HepG2 (cell line): Measurements from ENCODE around the gene UBL7. TPM values are rescaled to one million over a fixed set of nuclear protein-coding genes. Genes with fewer than 3 reads are reported as not detected.

Experiments used
- ATAC-seq: fragments of 200-7000 bp; cut with Tn5 transposase; 3 replicates; pipeline ENCODE4 v1.9.1; 2020; ENCODE audit warnings: mild to moderate bottlenecking, moderate library complexity
- BruUV-seq: library from RNA; stranded (reverse); fragments of 400-500 nt; replicated peaks from 2 replicates; lab custom pipeline; 2021; lab: Mats Ljungman, UMichigan
- CTCF ChIA-PET: fragments of 300-600 bp; formaldehyde crosslinking; extraction: SDS; loops from one replicate; lab custom pipeline; 2021; ENCODE audit warnings: low total read pairs, inconsistent platforms, low intra/inter-chr PET ratio; lab: Yijun Ruan, JAX
- POLR2A ChIA-PET: fragments of 350-600 bp; sonication (Branson Sonifier 250); formaldehyde crosslinking; loops from one replicate; lab custom pipeline; 2020; ENCODE audit warnings: antibody characterized with exemption, inconsistent platforms; lab: Yijun Ruan, JAX
- DNase-seq: peaks from one replicate; pipeline ENCODE4 v3.0.0-alpha.2; 2015; ENCODE audit warnings: low spot score
- FAIRE-seq: peaks from 3 replicates; lab custom pipeline; 2011; peaks lifted over from hg19 to GRCh38; lab: Jason Lieb, UNC
- H2AFZ ChIP-seq: one replicate; pipeline ENCODE4 v1.6.1; 2011; ENCODE audit warnings: low read length, inconsistent platforms
- H3K27ac ChIP-seq: fragments of 300-600 bp; 3 replicates; pipeline ENCODE4 v1.8.0; 2011; ENCODE audit warnings: mixed run types, mild to moderate bottlenecking, mixed read lengths, low read length, inconsistent platforms; ENCODE audit not compliant: insufficient read depth; ENCODE audit errors: extremely low read length
- H3K27me3 ChIP-seq, 2 experiments: fragments of 200-600 bp in 1 of 2; 2 replicates in 1 of 2; 3 replicates in 1 of 2; pipeline versions ENCODE4 v1.6.0 to v1.8.0; 2011; ENCODE audit warnings: low read length in 2 of 2, mild to moderate bottlenecking in 2 of 2, moderate library complexity in 2 of 2, inconsistent platforms in 1 of 2; ENCODE audit not compliant: insufficient read depth in 2 of 2, control insufficient read depth in 1 of 2
- H3K36me3 ChIP-seq, 2 experiments: fragments of 200-600 bp in 1 of 2; replicated peaks in 1 of 2; 2 replicates in 1 of 2; 3 replicates in 1 of 2; pipeline versions ENCODE4 v1.5.1 to v1.8.0; 2011; ENCODE audit warnings: low read length in 2 of 2, inconsistent platforms in 1 of 2; ENCODE audit not compliant: insufficient read depth in 2 of 2, control insufficient read depth in 1 of 2
- H3K4me1 ChIP-seq: 2 replicates; pipeline ENCODE4 v1.5.1; 2012; ENCODE audit warnings: low read length, inconsistent platforms; ENCODE audit not compliant: insufficient read depth
- H3K4me2 ChIP-seq: 2 replicates; pipeline ENCODE4 v1.6.0; 2011; ENCODE audit warnings: low read depth, low read length, inconsistent platforms
- H3K4me3 ChIP-seq, 3 experiments: fragments of 200-600 bp in 1 of 3; sonication (generic), shearing (Covaris generic) in 1 of 3; replicated peaks in 1 of 3; 2 replicates each; pipeline ENCODE4 v1.5.1; 2011 to 2016; ENCODE audit warnings: low read length in 3 of 3, inconsistent platforms in 2 of 3, low read depth in 2 of 3, mild to moderate bottlenecking in 2 of 3, control low read depth in 1 of 3, mixed read lengths in 1 of 3; ENCODE audit not compliant: insufficient read depth in 1 of 3
- H3K79me2 ChIP-seq: one replicate; pipeline ENCODE4 v1.6.1; 2011; ENCODE audit warnings: low read length, inconsistent platforms; ENCODE audit not compliant: insufficient read depth
- H3K9ac ChIP-seq: 2 replicates; pipeline ENCODE4 v1.6.0; 2011; ENCODE audit warnings: mild to moderate bottlenecking, low read depth, low read length, inconsistent platforms; ENCODE audit not compliant: insufficient read depth
- H3K9me3 ChIP-seq: 2 replicates; pipeline ENCODE4 v1.5.1; 2012; ENCODE audit warnings: mild to moderate bottlenecking, low read length
- H4K20me1 ChIP-seq: 2 replicates; pipeline ENCODE4 v1.6.0; 2011; ENCODE audit warnings: inconsistent platforms, mild to moderate bottlenecking, low read length, moderate library complexity; ENCODE audit not compliant: insufficient read depth
- CEBPZ ChIP-seq: IDR thresholded peaks from 2 replicates; pipeline ENCODE4 v1.6.1; 2012; ENCODE audit warnings: low read length, improper control_type of control experiment
- DNMT3B ChIP-seq: conservative IDR thresholded peaks from 2 replicates; pipeline ENCODE4 v1.6.1; 2016; ENCODE audit warnings: missing biosample characterization, control low read depth
- FIP1L1 ChIP-seq: fragments of 200-400 bp; formaldehyde crosslinking; IDR thresholded peaks from 2 replicates; pipeline ENCODE4 v1.6.1; 2018; ENCODE audit warnings: low read depth, mild to moderate bottlenecking, low read length, moderate library complexity, borderline replicate concordance; ENCODE audit not compliant: insufficient read depth
- FOXO4 ChIP-seq: sonication (generic); formaldehyde crosslinking; conservative IDR thresholded peaks from 2 replicates; pipeline ENCODE4 v1.8.1; 2023; ENCODE audit warnings: missing genetic modification reagents
- ZNF569 ChIP-seq: sonication (generic); formaldehyde crosslinking; IDR thresholded peaks from 2 replicates; pipeline ENCODE4 v1.5.0; 2020; ENCODE audit warnings: mild to moderate bottlenecking, missing genetic modification reagents, moderate library complexity, borderline replicate concordance
- WGBS: methylation state at CpG from one replicate; pipeline ENCODE4 v1.1.6; 2017; ENCODE audit warnings: low lambda C conversion rate; 5-methylcytosine and 5-hydroxymethylcytosine counted together
- in situ Hi-C: cut with HindIII; loops from 2 replicates; pipeline ENCODE4 v1.10.0; 2017; ENCODE audit warnings: low pct_unique_long_range_greater_than_20kb; ENCODE audit not compliant: extremely low pct_ligation_motif_present
- intact Hi-C: fragments of 100-400 bp; cut with micrococcal nuclease; formaldehyde crosslinking; loops from one replicate; pipeline ENCODE4 v1.10.0; 2022; ENCODE audit not compliant: unreplicated experiment
- polyA plus RNA-seq, 8 experiments: library from polyadenylated mRNA; depleted of rRNA in 3 of 8; stranded (reverse) in 7 of 8; unstranded in 1 of 8; fragments of >200 nt; fragmentation: Illumina TruSeq in 4 of 8; extraction: Trizol in 4 of 8; gene quantifications; 2 replicates each; pipeline versions ENCODE4 v1.2.1 to v1.2.3, GENCODE V29; 2011 to 2016; ENCODE audit warnings: low read depth in 4 of 8, missing spikeins in 1 of 8, mixed read lengths in 1 of 8; ENCODE audit not compliant: insufficient read depth in 1 of 8
- total RNA-seq, 5 experiments: library from RNA; depleted of rRNA; stranded (reverse); fragments of >200 nt; fragmentation: Illumina TruSeq; extraction: Trizol; gene quantifications; 2 replicates each; pipeline ENCODE4 v1.2.3, GENCODE V29; 2016; ENCODE audit warnings: low read depth in 1 of 5

Gene UBL7
- total and polyA plus RNA-seq, 2 of the 13 experiments (the other 11 are each of a cell fraction or from before 2014, with no cell fraction given): 55.0 to 63.5 TPM

- H3K4me1 ChIP-seq: peaks cover 13% of the 10 kb centered on the region
- ChIA-PET POLR2A (interaction anchor here (1.6 kb wide), 1 partner anchor 28 kb away, joined by 10 read pairs; no protein-coding TSS in a partner anchor), CTCF (no interaction called here)
- TF ChIP-seq ZNF569 (CRISPR knock-in tag) (no peak), FIP1L1 (no peak), DNMT3B (no peak), CEBPZ (no peak), FOXO4 (CRISPR knock-in tag) (no peak)
- no TSS peak for BruUV-seq
- H3K9ac ChIP-seq: no peak overlapping the region
- H3K4me3 ChIP-seq: no peak overlapping the region
- H3K36me3 ChIP-seq: no peaks in the 10 kb centered on the region; a peak in 2 of 5 replicates
- no peak overlapping the region for H2AFZ ChIP-seq
- no peak overlapping the region for H3K4me2 ChIP-seq
- DNase-seq (no peak), ATAC-seq (no peak), FAIRE-seq (no peak)
- H4K20me1 ChIP-seq: no peaks in the 10 kb centered on the region
- no peaks in the 10 kb centered on the region for H3K27me3 ChIP-seq
- WGBS: 94% methylated on average over 12 of the region's 12 CpGs
- intact Hi-C loops (no loop called here), in situ Hi-C loops (no loop called here)
- no peaks in the 10 kb centered on the region for H3K79me2 ChIP-seq
- H3K9me3 ChIP-seq: no peaks in the 10 kb centered on the region
- H3K27ac ChIP-seq: no peak overlapping the region
These were observed 9.9 kb upstream of the UBL7 start for GRCh38 chr15:74470631-74471395.
